ENCODE data around the gene KIAA0232. TPM values are rescaled to one million over a fixed set of nuclear protein-coding genes. Genes with fewer than 3 reads are reported as not detected.
A peak's percentile ranks its signal among the peaks of the same experiment; 100 is the strongest.
"Not testable (repeated sequence)": the region's sequence is repeated elsewhere in the genome, so short reads cannot be mapped to it uniquely, and the experiment has no call there.

Gene KIAA0232
- total RNA-seq, 1 donor from 2014 or later: 44.4 TPM

- DNase-seq (ENCODE audit: low spot score in 2 of 2) (no peak), FAIRE-seq (no peak)
These were observed 92.9 kb downstream of the KIAA0232 start for GRCh38 chr4:6875431-6875831.

- DNase-seq (ENCODE audit: low spot score in 2 of 2): no peak
- no peak for FAIRE-seq
These were observed 93.9 kb downstream of the KIAA0232 start for GRCh38 chr4:6876440-6876839.

- no peak for FAIRE-seq
- no peak for DNase-seq (ENCODE audit: low spot score in 2 of 2)
These were observed 94.5 kb downstream of the KIAA0232 start for GRCh38 chr4:6877067-6877466.

- DNase-seq (ENCODE audit: low spot score in 2 of 2) (no peak), FAIRE-seq (no peak)
These were observed 96.0 kb downstream of the KIAA0232 start for GRCh38 chr4:6878451-6879059.

- no peak for FAIRE-seq
These were observed 98.2 kb downstream of the KIAA0232 start for GRCh38 chr4:6880691-6881090.

GRCh38 chr4:6881908-6882307, 99.4 kb downstream of the KIAA0232 start:
- no peak for FAIRE-seq

More at GRCh38 chr4:6880691-6881090, 98.2 kb downstream of the KIAA0232 start:
- DNase-seq (ENCODE audit: low spot score in 2 of 2): no peak

GRCh38 chr4:6884341-6884870, 101.9 kb downstream of the KIAA0232 start:
- FAIRE-seq: no peak
- DNase-seq (ENCODE audit: low spot score in 2 of 2): no peak

More at GRCh38 chr4:6881908-6882307, 99.4 kb downstream of the KIAA0232 start:
- DNase-seq (ENCODE audit: low spot score in 2 of 2): no peak

GRCh38 chr4:6885953-6886557, 103.5 kb downstream of the KIAA0232 start:
- FAIRE-seq: no peak

GRCh38 chr4:6886886-6887285, 104.4 kb downstream of the KIAA0232 start:
- FAIRE-seq (no peak), DNase-seq (ENCODE audit: low spot score in 2 of 2) (no peak)

More at GRCh38 chr4:6885953-6886557, 103.5 kb downstream of the KIAA0232 start:
- DNase-seq (ENCODE audit: low spot score in 2 of 2): peak; percentile 65 to 68

- no peak for FAIRE-seq
- DNase-seq (ENCODE audit: low spot score in 2 of 2): no peak
These were observed 105.3 kb downstream of the KIAA0232 start for GRCh38 chr4:6887591-6888371.

GRCh38 chr4:6888506-6889071, 106.1 kb downstream of the KIAA0232 start:
- FAIRE-seq: no peak
- DNase-seq (ENCODE audit: low spot score in 2 of 2): no peak

- DNase-seq (ENCODE audit: low spot score in 2 of 2): no peak
- FAIRE-seq: no peak
These were observed 106.7 kb downstream of the KIAA0232 start for GRCh38 chr4:6889101-6889735.

- DNase-seq (ENCODE audit: low spot score in 2 of 2): no peak
- no peak for FAIRE-seq
These were observed 107.3 kb downstream of the KIAA0232 start for GRCh38 chr4:6889736-6890324.

GRCh38 chr4:6890358-6890757, 107.8 kb downstream of the KIAA0232 start:
- FAIRE-seq (no peak), DNase-seq (ENCODE audit: low spot score in 2 of 2) (no peak)

- not testable (repeated sequence) for FAIRE-seq; DNase-seq (ENCODE audit: low spot score in 2 of 2)
These were observed 108.4 kb downstream of the KIAA0232 start for GRCh38 chr4:6890971-6891370.

- FAIRE-seq (no peak), DNase-seq (ENCODE audit: low spot score in 2 of 2) (no peak)
These were observed 109.1 kb downstream of the KIAA0232 start for GRCh38 chr4:6891436-6892170.

GRCh38 chr4:6892190-6892908, 109.8 kb downstream of the KIAA0232 start:
- DNase-seq (ENCODE audit: low spot score in 2 of 2): no peak
- no peak for FAIRE-seq

- FAIRE-seq (no peak), DNase-seq (ENCODE audit: low spot score in 2 of 2) (no peak)
These were observed 110.3 kb downstream of the KIAA0232 start for GRCh38 chr4:6892909-6893202.

Data from frontal cortex (tissue), 4 donors.